ENCODE data around the gene NECAB2.

The NECAB2 gene

DNA sequence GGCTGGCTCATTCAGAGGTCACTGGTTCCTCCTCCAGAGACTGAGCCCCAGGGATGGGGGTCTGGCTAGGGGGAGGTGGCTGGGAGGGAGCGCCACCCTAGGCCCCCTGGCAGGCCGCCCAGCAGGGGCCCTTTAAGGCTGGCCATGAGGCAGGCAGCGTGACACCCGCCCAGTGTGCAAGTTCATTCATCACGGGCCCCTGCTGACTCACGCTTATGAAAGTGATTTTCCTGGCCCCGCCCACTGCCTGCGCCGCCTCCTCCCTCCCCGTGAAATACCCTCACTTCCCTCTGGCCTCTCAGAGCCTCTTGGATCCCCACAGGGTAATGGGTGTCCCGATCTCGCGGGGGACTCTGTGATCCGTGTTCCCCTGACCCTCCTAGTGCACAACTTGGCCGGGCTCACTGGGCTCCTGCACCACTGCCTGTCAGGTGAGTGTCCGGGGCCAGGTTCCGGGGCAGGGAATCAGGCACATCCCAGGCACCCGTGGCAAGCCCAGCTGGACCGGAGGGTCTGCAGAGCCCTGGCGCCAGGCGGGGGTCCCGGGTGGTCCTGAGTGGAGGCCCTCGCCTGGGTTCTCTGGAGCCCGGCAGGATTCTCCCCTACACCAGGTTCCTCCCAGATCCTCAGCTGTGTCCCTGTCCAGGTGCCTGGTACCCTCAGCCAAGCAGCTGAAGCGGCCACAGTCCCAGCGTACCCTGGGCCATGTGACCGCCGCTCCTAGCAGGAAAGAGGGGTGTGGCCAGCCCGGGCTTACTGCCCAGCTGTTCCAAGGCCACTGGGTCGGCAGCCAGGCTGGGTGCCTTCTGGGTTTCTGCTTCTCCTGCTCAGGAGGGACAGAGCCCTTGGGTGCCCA, 14.9 kb upstream of the NECAB2 start, which contains the start of gene OSGIN1:
OSGIN1 (plus strand) TSS at position 301 of the 856 bp plus-strand sequence. CDS start 4,432 bp downstream, outside the sequence.
- DNase-seq: peak; percentile 34

DNA sequence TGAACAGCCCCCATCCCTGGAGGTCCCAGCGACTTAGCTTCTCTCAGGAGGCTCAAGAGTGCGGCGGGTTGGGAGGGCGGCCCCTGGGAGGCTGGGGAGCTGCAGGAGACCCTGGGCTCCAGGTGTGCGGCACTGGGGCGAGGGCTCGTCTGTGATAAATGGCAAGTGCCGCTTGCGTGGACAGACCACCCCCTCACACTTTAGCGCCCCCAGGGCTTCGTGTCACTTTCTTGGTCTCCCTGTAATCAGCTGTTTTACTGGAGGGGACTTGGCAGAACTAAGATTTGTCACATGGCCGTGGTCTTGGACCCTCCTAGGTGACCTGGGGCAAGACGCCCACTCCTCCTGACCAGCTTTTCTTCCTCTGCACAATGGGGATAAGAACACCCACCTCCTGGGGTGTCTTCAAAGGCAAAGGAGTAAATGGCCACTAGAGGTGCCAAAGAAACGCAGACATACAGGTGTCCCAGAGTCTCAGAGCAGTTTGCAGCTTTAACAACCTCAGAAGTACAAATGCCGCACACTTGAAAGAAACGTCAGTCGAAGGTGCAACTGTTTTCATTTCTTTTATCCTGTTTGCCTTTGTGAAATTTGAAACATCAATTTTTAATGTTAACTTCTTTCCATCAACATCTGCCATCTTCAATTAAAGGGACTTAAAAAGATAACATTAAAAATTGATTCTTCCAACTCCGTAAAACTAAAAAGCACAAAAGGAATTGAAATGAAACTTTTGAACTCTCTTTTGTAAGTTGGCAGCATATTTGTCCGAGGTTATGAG, 14.1 kb upstream of the NECAB2 start:
- peak; percentile 7 for DNase-seq

GRCh38 chr16:83954577-83955016, 13.4 kb upstream of the NECAB2 start:
- no peak for DNase-seq

DNA sequence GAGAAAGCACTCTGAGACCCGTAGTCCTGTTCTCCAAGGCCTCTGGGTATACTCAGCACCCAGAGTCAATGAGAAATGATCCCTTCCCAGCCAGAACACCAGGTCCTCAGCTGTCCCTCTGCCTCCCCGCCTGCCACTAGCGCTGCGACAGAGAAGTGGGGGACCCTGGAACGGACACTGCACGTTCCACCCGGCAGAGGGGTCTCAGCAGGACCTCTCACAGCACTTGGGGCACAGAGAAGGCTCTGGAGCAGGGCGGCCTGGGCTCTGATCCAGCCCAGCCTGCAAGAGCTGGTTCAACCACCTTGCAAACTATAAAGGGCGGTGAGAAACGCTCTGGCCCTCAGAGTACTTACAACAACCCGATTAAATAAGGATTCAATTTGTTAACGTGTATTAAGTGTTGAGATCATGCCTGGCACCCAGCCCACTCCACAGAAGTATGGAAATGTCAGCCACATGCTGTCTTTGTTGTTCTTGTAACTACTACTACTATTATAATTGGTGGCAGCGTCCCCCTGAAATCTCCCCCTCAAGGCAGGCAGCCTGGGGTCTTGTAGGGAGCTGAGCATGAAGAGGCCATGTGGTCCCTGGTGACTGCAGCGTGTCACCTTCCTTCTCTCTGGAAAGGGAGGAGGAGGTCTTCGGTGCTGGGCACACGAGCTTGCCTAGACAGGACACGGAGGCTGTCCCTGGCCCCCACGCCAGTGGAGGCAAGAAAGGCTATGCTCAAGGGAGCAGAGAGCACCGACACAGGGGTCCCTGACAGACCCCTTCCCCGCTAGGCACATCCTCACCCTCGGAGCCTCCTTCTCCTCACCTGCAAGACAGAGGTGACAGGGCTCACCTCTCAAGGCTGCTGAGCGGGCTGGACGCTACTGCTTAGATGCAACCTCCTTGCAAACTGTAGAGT, 12.6 kb upstream of the NECAB2 start:
- DNase-seq: no peak

- DNase-seq: peak; percentile 22
These were observed 11.4 kb upstream of the NECAB2 start for GRCh38 chr16:83956336-83957289.

DNA sequence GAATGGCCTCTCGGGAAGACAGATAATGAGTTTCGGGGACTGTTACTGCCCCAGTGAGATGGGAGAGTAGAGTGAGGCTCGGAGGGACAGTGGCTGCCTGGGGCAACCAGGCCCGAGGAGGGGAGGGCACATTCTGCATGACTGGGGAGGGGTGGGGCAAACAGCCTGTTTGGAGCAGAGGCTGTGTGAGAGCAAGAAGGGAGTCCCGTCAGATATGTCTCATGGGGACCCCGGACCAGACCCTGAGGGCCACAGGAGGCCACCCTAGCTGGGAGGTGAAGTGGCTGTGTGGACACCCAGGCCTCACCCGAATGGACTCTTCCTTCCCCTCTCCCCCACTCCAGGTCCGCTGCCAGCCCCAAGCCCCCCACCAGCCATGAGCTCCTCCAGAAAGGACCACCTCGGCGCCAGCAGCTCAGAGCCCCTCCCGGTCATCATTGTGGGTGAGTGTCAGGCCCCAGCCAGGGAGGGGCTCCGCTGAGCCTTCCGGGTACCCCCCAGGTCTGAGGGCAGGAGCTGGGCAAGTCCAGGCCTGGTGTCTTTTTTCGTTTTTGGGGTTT, 10.7 kb upstream of the NECAB2 start:
- no peak for DNase-seq

GRCh38 chr16:83958137-83958845, 9.8 kb upstream of the NECAB2 start:
- DNase-seq: no peak

GRCh38 chr16:83958846-83959565, 9.0 kb upstream of the NECAB2 start:
- DNase-seq: no peak

DNA sequence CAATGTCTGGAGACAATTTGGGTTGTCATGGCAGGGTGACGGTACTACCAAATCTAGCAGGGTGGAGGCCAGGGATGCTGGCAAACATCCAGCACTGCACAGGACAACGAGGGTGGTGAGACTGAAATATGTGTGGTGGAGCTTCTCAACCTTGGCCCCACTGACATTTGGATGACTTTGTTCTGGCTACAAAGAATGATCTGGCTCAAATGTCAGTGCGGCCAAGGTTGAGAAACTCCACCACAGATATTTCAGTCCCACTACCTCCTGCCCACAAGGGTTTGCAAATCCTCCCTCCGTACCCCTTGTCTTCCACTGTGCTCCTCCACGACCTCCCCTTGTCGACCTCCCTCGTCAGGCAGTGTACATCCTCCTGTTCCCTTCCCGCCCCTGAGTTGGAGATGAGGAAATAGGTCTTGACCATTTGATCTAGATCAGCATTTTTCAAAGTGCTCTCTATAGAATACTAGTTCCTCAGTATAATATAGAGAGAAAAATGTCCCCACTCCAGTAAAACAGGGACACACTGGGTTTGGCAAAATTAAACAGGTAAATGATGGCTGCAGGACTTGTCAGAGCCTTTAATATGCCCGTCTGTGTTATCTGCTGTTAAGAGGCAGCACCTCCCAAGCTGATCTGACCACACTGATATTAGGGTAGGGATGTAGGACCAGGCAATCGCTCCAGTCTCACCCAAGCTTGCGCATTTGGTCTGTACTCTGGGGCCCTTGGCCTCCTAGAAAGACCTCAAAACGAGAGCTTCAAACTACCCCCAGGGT, 8.2 kb upstream of the NECAB2 start:
- no peak for DNase-seq

DNA sequence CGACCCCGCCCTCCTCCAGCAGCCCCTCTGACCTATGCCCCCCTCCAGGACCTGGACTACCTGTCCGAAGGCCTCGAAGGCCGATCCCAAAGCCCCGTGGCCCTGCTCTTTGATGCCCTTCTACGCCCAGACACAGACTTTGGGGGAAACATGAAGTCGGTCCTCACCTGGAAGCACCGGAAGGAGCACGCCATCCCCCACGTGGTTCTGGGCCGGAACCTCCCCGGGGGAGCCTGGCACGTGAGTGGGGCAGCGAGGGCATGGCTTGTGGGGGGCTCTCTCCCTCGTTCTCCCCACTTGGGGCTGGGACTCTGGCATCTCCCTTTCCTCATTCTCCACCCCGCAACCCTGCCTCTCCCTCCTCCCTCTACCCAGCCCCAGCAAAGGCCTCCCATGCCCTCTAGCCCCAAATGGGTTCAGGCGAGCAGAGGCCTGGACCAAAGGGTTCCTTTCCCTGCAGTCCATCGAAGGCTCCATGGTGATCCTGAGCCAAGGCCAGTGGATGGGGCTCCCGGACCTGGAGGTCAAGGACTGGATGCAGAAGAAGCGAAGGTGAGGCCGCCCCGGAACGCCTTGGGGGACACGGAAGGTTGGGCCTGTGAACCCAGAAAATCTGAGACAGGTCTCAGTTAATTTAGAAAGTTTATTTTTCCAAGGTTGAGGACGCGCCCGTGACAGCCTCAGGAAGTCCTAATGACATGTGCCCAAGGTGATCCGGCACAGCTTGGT, 7.4 kb upstream of the NECAB2 start:
- DNase-seq: no peak

DNA sequence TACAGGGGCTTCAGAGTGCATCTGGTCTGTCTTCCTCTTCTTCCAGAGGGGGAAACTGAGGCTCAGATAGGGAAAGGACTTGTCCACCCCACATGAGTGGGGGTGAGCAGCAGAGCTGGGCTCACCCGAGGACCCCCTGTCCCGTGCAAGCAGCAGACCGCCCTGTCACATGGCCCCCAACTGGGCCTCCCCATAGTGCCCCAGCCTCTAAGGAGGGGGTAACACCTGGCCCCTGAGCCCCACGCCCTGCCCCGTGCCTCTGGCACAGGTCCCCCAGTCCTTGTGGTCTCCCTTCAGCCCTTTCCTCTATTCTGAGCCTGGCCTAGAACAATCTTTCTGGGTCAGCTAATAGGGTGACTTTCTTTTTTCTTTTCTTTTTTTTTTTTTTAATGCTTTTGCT, 6.5 kb upstream of the NECAB2 start:
- no peak for DNase-seq

DNA sequence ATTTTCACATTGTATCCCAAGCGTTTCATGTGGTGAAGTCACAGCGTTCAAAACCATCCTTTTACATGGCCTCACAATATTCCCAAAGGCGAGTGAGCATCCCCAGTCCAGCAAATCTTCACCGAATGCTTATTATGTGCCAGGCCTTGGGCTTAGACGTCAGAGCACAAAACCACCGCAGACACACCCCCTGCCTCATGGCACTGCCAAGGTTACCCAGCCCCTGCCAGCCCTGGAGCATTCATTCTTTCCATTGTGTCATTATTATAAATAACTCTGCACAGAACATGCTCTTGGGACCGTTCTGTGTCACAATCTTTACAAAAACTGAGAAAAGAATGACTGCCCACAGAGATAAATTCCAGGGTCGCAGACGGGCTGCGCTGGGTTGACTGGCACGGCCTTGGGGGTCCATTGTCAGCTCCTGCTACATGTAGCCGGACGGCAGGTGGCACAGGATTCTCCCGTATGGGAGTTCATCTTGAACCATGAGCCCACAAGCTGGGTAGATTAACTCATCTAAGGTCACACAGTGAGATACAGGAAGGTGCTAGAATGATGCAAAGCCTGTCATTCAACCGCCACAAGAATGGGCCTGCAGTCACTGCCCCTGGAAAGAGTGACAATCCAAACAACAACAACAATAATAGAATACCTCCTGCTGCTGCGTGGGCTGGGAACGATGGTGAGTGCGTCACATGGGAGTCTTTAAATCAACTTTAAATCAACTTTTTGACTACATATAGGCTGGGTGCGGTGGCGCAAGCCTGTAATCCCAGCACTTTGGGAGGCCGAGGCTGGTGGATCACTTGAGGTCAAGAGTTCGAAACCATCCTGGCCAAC, 4.5 kb upstream of the NECAB2 start:
- DNase-seq: no peak

GRCh38 chr16:83964684-83965443, 3.2 kb upstream of the NECAB2 start:
- DNase-seq: no peak

GRCh38 chr16:83965444-83966152, 2.4 kb upstream of the NECAB2 start:
- DNase-seq: no peak

DNA sequence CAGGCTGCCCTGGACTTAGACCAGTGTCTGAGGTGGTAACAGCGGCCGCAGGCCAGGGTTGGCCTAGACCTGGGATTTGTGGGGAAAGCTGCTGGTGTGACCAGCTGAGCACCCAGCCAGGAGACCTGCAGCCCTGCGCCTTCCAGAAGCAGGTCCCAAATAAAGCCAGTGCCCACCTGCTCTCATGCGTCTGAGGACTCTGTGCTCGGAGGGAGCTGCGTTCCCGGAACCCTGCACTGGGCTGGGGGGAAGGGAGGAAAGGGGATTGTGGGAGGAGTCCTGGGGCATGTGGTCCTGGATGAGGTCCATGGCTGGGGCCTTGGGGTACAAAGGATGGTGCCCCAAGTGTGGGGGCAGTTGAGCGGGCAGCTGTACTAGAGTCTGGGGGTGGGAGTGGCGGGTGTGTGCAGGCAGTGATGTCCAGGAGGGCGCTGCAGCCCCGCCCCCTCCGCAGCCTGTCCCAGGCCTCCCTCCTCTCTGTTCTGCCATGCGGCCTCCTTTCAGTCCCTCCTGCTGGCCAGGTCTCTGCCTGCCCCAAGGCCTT, 1.8 kb upstream of the NECAB2 start:
- no peak for DNase-seq

DNA sequence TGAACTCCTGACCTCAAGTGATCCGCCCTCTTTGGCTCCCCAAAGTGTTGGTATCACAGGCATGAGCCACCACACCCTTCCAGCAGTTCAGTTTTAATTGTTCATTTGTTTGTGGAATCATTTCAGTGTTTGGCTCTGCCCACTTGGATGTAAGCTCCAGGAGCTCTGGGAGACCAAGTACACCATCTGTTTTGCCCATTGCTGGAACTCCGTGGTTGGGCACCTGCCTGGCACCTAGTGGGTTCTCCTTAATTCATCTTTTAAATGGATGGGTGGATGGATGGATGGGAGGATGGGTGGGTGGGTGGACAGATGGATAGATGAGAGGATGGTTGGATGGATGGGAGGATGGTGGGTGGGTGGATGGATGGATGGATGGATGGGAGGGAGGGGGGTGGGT, 953 bp upstream of the NECAB2 start:
- DNase-seq: no peak
